Fibroblast of gingiva (primary cell): ENCODE data around the gene PRPSAP1.
"Not testable (repeated sequence)": the region's sequence is repeated elsewhere in the genome, so short reads cannot be mapped to it uniquely, and the experiment has no call there.

Source experiments
- DNase-seq: peaks from one replicate; pipeline ENCODE4 v3.0.0-alpha.2; 2011; ENCODE audit warnings: low read depth

Gene PRPSAP1

DNA sequence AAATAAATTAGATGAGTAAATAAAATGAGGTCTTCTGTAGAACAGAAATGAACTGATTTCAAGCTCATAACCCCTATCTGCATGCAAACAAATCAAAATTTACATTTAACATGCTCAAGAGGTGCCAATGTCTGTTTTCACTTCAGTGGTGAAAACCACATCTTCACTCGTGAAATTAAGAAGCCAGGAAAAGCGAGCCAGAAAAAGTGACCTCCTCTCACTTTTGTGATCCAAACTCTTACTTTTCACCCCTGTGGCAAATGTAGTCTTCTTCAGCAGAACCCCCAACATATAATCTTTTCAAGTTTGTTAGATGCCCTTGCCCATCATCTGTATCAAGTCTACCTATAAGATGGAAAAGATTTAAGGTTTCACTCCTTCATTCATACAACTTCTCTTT lies 36.2 kb downstream of the PRPSAP1 start:
- no peak for DNase-seq

DNA sequence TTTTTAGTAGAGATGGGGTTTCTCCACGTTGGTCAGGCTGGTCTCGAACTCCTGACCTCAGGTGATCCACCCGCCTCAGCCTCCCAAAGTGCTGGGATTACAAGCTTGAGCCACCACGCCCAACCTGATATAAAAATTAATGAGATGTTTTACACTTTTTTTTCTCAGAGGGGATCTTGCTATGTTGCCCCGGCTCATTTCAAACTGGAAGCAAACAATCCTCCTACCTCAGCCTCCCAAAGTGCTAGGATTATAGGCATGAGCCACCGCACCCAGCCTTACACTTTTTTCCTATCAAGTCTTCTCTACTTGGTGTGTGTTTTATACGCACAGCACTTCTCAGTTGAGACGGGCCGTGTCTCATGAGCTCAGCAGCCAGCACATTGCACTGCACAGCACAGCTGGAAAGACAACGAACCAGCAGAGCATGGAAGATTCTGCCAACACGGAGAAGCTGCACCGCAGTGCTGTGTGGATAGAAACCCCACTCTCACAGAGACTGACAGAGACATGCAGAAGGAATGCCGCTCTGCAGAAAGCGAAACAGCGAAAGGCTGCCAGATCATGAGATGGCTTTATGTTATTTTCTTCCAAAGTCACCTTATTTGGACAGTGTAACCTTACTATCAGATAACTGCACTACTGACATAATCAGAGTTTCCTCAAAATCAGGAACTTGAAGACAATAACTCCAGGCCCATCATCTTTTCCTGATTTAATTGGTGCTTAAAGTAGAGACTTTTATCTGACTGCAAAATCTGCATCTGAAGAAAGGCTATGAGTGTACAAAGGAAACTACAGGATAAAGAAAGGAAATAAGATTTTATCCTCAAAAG lies 39.1 kb downstream of the PRPSAP1 start:
- no peak for DNase-seq

DNA sequence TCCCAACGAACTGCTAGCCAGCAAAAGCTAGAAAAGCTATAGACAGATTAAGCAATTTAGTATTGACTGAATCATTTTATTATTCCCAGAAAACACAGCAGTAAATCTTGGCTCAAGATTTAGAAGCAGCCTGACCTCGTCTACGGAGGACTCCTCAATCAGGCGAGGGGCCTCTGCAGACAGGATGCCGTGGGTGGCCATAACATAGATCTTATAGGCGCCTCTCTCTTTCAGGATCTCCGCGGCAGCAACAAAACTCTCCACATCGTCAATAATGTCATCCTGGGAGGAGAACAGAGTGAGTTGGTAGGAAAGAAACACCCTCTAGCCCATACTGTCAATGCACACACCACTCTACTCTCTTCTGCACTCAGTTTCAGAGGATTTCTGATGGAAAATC lies 41.0 kb downstream of the PRPSAP1 start:
- no peak for DNase-seq

DNA sequence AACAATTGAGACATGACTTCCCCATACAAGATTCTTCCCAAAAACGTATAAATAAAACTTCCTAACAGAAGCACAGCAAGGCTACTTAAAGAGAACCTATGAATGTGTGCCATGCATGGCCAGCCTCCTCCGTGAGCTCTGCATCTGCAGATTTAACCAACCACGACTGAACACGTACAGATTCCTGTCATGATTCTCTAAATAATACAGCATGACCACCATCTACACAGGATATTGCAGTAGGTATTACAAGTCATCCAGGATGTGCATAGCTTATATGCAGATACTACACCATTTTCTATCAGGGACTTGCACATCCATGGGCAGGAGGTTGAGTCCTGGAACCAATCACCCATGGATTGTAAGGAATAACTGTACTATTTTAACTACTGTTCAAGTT lies 44.3 kb downstream of the PRPSAP1 start:
- DNase-seq: no peak

DNA sequence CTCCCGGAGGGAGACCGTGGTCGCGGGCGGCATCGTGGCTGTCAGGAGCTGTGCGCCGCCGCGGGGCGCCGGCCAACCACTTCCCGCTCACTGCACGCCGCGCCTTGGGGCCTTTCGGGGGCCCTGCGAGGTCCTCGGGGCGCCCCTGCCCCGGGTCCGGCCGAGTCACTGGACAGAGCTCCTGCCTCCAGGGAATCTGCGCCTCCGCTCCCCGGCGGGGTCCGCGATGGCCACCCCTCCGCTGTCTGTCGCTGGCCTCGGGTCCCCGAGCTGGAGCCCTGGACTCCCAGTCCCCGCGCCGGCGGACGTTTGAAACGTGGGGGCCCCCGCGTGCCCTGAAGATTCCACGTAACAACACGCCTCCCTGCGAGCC lies 45.8 kb downstream of the PRPSAP1 start, which contains the start of gene QRICH2:
Gene QRICH2 (minus strand): TSS at position 311 of the 373 bp plus-strand sequence. CDS start 278 bp downstream, at position 33.
- no peak for DNase-seq

DNA sequence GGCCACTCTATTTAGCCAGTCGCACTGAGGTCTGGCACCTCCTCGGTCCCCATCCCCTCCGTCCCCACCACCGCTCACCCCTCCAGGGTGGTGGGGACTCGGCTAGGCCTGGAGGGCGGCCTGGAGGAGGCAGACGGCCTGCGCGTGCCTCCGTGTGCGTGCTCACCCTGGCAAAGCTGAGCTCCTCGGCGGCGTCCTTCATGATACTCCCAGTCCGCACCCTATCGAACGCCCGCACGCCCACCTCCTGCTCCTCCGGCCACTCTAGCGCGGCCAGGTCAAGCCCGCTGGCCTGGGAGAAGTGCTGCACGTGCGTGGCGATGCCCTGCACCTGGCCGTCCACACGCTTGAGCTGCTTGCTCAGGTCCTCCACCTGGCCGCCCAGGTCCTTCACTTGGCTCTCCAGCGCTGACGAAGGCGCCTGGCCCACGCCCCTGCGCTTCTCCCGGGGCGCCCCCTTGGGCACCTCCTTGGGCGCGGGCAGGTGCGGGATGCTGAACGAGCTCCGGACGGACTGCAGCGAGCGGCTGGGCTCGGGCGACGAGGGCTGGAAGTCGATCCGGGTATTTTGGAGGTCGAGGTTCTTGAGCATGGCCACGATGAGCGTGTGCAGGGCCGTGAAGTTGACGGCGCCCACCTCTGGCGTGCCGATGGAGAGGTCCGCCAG lies 46.3 kb downstream of the PRPSAP1 start:
- no peak for DNase-seq

DNA sequence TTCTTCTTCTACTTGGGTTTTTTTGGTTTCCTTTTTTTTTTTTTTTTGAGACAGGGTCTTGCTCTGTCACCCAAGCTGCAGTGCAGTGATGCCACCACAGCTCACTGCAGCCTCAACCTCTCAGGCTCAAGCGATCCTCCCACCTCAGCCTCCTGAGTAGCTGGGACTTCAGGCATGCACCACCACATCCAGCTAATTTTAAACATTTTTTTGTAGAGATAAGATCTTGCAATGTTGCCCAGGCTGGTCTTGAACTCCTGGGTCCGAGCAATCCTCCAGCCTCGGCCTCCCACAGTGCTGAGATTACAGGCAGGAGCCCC lies 48.6 kb downstream of the PRPSAP1 start:
- DNase-seq: not testable (repeated sequence)

DNA sequence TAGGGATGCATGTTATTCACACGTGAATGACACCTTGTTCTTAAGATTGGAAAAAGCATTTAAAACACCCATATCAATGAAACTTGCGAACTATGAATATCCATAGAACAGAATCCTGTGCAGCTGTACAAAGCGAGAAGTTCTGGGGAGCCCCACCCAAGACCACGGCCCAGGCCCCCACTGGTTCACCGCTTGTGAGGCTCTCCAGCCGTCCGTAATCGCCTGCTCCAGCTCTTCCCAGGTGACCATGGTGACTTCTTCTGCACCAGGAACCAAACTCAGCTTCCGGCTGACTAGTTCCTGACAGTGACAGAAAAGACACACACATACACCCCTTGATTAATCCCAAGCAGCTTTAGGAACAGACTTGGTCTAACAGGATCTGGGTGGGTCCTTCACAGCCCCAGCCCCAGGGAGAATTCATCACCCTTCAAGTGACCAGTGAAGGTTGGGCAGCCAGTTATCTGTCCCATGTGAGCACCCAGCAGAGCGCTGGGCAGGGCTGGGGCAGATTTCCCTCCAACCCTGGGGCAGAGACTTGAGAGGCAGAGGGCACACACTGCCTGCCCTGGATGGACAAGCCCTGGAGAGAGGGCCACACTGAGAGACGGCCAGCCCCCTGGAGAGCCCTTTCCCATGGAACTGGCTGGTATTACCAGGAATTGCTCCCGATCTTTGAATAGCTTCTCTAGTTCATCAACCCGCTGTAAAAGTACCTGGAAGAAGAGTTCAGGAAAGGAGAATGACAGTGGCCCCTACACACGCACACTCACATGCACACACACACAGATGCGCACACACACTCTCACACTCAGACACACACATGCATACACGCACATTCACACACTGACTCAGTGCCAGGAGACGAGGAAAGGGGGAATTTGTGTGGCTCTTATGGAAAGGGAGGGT lies 49.2 kb downstream of the PRPSAP1 start:
- DNase-seq: no peak

DNA sequence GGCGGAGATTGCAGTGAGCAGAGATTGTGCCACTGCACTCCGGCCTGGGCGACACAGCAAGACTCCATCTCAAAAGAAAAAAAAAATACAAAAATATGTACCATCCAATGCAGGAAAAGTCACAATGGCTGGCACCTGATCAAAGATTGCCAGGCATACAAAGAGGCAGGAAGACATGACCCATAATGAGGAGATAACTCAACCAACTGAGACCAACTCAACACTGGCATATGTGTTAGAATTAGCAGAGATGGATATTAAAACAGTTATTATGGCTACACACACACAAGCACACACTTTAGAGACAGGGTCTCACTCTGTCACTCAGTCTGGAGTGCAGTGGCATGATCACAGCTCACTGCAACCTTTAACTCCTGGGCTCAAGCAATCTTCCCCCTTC lies 56.3 kb downstream of the PRPSAP1 start:
- DNase-seq: no peak

DNA sequence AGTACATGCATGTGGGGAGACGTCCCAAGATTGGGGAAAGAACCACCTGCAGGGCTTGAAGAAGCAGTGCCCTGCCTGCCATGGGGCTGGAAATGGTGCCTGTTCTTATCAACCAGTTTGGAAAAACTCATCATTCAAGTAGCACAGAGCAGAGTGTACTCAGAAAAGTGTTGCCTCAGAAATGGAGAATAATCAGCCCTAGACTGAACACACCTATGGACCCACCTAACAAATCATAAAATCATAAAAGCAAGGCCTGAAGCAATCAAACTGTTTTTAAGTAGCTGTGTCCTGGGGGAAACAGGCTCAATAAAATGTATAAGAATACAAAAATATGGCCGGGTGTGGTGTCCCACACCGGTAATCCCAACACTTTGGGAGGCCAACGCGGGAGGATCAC lies 56.8 kb downstream of the PRPSAP1 start:
- DNase-seq: no peak

DNA sequence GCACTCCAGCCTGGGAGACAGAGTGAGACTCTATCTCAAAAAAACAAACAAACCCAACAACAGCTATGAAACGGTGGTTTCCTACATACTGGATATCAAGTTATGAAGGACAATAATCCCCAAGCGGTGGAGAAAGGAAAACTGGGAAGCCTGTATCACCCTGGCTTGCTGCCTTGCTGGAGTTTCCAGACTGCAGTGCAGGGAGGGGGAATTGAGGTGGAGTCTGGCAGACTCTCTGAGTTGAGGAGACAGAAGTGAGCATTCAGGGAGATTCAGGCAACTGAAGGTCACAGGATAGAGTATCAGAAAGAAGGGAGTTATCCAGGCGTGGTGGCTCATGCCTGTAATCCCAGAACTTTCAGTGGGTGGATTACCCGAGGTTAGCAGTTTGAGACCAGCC lies 57.5 kb downstream of the PRPSAP1 start:
- no peak for DNase-seq

DNA sequence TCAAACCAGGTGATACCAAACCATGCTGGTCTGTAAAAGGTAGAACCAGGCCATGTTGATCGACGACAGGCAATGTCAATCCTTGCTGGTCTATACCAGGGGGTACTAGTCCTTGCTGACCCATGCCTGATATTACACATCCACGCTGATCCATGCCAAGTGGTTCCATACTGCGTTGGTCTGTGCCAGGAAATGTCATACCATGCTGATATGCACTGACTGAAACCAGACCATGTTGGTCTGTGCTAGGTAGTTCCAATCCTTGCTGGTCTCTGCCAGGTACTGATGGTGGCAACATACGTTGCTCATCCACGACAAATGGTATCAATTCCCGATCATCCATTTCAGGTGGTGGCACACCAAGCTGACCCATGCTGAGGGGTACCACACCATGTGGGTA lies 60.6 kb downstream of the PRPSAP1 start:
- DNase-seq: no peak

DNA sequence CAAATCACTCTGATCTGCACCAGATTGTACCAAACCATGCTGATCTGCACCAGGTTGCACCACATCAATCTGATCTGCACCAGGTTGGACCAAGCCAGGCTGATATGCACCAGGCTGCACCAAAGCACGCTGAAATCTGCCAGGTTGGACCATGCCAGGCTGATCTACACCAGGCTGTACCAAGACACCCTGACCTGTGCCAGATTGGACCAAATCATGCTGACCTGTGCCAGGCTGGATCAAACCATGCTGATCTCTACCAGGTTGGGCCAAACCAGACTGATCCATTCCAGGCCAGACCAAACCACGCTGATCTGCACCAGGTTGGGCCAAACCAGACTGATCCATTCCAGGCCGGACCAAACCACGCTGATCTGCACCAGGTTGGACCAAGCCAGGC lies 61.1 kb downstream of the PRPSAP1 start:
- no peak for DNase-seq

DNA sequence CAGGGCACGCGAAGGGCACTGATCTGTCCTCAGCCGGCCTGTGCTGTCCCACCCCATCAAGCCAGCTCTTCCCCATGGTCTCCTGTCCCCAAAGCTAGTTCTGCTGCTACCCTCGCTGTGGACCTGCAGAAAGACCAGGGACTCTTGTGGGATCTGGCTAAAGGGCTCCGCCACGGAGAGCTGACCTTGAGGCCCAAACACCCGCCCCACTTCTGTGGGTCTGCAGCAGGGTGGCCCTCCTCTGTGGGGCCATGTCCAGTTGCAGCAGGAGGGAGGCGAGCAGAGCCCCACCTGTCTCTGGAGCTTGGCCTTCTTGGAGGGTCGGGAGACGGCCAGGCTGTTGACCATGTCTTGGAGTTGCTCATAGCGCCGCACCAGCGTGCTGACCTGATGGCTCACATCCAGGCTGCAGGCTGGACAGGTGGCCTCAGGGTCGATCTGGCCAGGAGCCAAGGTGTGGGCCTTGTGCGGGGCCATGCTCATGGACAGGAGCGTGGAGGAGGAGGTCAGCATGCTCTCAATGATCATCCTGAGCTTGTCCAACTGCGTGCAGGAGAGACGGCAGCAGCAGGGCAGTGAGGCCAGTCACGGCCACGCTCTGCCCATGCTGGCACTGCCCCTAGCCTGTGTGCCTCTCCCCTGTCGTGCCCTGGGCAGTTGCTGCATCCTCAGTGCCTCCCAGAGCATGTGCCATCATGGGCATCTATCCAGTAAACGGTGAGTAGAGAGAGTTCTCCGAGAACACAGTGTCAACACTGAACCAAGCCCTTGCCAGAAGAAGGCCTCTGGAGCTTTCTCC lies 71.9 kb downstream of the PRPSAP1 start:
- DNase-seq: no peak

DNA sequence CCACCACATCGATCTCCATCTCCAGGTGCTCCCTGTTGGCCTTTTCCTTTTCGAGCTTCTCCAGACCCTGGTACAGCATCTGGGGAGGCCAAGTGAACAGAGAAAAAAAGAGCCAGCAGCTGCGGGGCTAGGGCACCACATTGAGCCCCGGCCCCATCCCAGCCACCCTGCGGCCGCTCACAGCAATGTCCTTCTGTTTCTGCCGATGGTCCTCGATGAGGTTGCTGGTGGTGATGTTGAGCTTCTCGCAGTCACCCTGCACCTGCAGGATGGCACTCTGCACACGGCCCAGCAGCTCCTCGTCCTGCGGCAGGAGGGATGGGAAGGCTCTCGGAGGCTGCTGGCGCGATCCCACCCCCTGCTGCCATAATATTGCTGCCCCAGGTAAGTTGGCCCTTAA lies 73.1 kb downstream of the PRPSAP1 start:
- DNase-seq: no peak

DNA sequence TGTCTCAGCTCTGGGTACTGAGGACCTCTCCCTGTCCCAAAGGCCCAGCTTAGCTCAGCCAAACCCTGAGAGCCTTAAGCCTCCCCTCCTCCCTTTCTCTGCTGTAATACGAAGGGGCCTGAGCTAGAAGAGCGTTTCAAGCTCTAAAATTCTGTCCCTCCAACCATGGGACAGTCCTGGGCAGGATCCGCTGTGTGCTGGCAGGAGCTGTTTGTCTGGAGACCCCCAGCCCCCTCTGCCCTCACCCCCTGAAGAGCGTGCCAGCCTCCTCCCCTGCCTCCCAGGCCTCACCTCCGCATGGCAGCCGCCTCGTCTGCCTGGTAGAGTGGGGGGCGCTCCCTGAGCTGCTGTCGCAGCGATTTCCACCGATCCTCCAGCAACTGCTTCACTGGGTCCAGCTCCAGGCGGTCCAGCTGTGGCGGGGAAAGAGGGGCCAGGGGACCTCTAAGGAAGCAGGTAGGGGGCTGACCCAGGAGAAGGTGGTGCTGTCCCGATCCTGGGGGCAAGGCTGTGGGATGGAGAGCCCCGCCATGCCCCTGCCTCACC lies 73.9 kb downstream of the PRPSAP1 start:
- no peak for DNase-seq

DNA sequence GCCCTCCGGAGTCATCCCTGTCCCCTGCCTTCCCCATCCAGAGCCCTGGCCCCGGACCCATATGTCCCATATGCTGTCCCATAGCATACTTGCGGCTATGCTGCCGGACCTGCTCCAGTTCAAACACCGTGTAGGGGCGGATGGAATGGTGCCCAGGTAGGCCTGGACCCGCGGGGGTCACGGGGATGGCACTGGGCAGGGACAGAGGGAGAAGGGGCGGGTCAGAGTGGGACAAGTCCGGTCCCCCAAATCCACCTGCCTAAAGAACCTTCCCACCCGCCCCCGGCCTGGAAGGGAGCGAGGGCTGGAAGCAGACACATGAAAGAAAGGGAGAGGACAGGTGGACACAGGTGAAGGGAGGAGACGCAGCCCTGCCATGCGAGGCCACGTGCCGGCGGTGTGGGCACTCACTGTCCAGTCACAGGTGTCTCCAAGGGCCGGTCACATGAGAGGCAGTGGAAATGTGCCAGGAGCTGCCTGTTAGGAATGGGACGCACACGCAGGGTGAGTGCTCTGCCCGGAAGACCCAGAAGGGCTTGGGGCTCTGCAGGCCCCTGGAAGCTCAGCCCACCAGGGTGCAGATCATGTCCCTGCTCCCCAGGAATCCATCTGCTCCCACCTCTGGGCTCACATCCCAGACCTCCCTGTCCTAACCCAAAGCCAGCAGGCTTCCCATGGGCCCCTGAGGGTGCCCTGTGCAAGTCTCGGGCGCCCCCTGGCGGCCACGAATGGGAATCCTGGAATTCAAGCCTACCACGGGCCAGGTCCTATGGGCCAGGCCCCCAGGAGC lies 74.6 kb downstream of the PRPSAP1 start:
- DNase-seq: peak; percentile 61

DNA sequence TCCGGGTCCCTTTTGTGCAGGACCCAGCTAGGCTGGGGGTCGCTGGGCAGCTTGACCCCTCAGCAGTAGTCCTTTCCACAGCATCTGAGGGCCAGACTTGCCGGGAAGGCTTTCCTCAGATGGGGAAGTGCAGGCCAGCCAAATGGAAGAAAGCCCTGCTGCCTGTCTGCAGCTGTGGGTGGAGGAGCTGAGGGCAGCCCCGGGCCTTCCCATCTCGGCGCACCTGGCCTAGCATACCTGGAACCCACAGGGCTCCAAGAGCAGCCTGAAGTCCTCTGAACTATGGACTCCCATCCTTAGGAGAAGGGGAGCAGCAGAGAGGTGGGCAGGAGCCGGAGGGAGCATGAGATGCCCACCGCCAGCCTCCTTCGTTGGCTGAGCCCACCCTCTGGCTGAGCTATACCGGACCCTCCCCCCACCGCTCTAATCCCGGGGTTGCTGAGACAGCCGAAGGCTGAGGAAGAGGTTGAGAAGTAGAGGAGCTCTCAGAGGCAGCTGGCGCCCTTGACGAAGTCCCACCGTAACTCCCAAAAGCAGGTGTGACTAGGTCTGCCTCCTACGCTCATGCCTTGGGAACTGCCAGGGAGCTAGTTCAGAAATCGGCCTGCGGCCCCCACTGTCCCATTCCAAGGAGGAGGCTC lies 75.3 kb downstream of the PRPSAP1 start:
- no peak for DNase-seq

DNA sequence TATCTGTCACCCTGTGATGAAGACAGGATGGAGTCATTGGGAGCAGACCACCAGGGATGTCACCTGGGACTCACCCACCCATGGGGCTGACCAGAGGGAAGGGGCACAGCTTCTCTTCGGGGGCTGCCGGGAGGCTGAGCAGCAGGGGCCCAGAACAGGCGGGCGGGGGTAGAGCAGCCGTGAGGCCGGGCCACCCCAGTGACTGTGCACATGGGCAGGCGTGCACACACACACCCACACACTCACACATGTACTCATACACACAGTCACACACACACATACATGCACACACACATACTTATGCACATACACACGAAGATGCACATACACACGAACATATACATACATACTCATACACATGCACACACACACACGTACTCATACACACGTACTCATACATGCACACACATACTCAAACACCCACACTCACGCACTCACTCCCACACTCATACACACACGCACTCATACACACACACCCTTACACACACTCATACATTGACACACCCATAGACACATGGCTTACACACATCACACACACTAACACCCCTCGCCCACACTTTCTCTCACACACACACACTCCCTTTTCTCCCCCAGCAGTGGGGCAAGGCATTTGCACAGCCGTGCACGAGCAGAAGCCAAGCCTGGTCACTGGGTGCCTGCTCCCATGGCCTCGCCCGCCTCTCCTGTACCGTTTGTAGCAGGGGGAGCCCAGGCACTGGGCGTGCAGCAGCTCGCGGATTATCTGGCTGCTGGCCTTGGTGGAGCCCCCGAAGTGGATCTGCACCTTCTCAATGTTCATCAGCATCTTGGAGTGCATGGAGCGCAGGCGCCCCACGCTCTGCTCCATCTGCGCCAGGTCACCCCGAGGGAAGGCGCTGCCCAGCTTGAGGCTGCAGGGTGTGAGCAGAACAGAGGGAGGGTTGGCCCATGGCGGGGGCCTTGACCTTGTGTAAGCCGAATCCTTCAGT lies 76.1 kb downstream of the PRPSAP1 start:
- DNase-seq: no peak
